PFSK-1 (cell line): Measurements from ENCODE around the gene KPNA1.

Experiments used
- FOXP2 ChIP-seq: optimal IDR thresholded peaks from 2 replicates; pipeline ENCODE3; 2011; ENCODE audit warnings: borderline replicate concordance, control low read depth, inconsistent platforms; ENCODE audit not compliant: insufficient read depth; ENCODE audit errors: extremely low read length, extremely low read depth
- POLR2AphosphoS5 ChIP-seq: IDR thresholded peaks from 2 replicates; pipeline ENCODE4 v1.6.1; 2012; ENCODE audit warnings: low read depth, mild to moderate bottlenecking, control low read depth, low read length, moderate library complexity
- TAF1 ChIP-seq: IDR thresholded peaks from 2 replicates; pipeline ENCODE4 v1.6.1; 2012; ENCODE audit warnings: low read length, control low read depth, borderline replicate concordance; ENCODE audit not compliant: insufficient read depth

DNA sequence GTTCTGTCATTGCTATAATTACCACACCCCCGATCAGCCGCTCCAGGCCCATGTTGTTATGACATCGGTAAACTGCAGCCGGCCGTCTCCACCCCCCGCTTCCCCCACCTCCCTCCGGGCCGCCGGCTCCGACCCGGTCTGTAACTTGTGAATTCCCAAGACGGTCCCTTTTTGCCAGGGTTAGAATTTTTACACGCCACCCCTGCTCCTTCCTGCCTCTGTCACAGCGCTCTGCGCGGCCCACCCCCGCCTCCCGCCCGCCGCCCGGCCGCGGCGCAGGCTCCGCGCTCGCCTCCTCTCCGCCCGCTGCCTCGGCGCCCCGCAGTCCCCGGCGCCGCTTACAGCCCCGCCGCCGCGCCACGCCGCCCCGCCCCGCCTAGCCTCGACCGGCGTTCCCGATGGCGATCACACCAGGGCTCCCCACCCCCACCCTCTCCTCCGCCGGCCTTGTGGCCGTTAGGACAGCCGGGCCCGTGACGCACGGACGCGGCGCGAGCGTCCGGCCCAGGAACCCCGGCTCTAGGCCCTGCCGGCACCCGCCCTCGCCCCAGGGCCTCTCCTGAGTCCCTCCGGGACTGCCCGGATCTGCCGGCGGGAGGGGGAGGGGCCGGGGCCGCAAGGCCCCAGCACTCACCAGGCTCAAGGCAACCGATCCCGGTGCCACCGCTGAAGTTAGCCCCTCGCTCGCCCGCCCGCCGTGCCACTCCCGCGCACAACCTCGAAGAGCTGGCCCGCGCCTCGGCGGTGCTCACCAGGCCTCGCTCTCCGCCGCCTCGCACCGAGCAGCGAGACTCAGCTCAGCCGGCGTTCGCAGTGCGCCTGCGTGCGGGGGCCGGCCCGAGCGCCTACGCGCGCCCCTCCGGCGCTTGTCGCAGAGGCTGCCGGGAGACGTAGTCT, at the start of gene KPNA1:
- TF ChIP-seq TAF1: peak; percentile 50; the same call in 1 of the 2 replicates
- peak; percentile 45 for TF ChIP-seq FOXP2
- TF ChIP-seq POLR2AphosphoS5: peak; percentile 70
